ENCODE results near the gene BEND6. TPM values are rescaled to one million over a fixed set of nuclear protein-coding genes. Genes with fewer than 3 reads are reported as not detected.

BEND6 gene
- total and polyA plus RNA-seq, 2 of the 13 experiments (the other 11 are each of a cell fraction or from before 2014, with no cell fraction given), result 0.20 to 0.21 TPM

DNA sequence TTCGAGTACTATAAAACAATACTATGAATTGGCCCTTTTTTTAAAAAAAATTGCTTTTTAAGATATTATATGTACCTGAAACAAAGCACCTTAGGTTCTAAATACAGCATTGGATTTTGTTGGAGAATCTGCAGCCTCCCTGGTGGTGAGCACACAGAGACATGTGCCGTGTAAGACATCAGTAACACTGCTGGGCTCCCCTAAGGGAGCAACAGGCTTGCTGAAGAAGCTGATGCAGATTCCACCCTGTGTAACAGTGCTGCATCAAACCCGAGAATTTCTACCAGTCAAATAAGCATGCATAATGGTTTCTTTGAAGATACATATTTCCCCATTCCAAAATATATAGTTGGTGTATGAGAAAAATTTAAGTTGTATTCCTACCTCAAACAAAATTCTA, 108.9 kb downstream of the BEND6 start:
- FAIRE-seq (no peak), ATAC-seq (no peak; the same call in 2 of the 3 replicates), DNase-seq (ENCODE audit: low spot score) (no peak)
- no peak overlapping the region for H2AFZ ChIP-seq (ENCODE audit: low read length)
- ChIA-PET CTCF (ENCODE audit: low intra/inter-chr PET ratio, low total read pairs) (no interaction called here), POLR2A (no interaction called here)
- in situ Hi-C loops (cut with HindIII; ENCODE audit: extremely low pct_ligation_motif_present, low pct_unique_long_range_greater_than_20kb) (no loop called here), intact Hi-C loops (cut with micrococcal nuclease; ENCODE audit: unreplicated experiment) (no loop called here)
- WGBS (ENCODE audit: low lambda C conversion rate), result 90% methylated on average over 3 of the region's 3 CpGs
- BruUV-seq (replicated peaks), result no TSS peak
- no peak overlapping the region for H3K27ac ChIP-seq (ENCODE audit: extremely low read length, insufficient read depth, low read length)
- H3K9me3 ChIP-seq (ENCODE audit: low read length), result no peaks in the 10 kb centered on the region
- H3K4me1 ChIP-seq (ENCODE audit: insufficient read depth, low read length), result no peaks in the 10 kb centered on the region
- H3K79me2 ChIP-seq (ENCODE audit: insufficient read depth, low read length), result no peaks in the 10 kb centered on the region
- no peak overlapping the region for H3K4me3 ChIP-seq (replicated peaks in 1 of 3; ENCODE audit: insufficient read depth in 1 of 3, low read depth in 2 of 3, low read length in 3 of 3)
- H3K27me3 ChIP-seq (ENCODE audit: control insufficient read depth in 1 of 2, insufficient read depth in 2 of 2, low read length in 2 of 2), result no peaks in the 10 kb centered on the region
- H3K4me2 ChIP-seq (ENCODE audit: low read depth, low read length), result no peak overlapping the region
- peaks cover 5 to 15% of the 10 kb centered on the region in 2 experiments; a peak in 4 of 5 replicates for H3K36me3 ChIP-seq (replicated peaks in 1 of 2; ENCODE audit: control insufficient read depth in 1 of 2, insufficient read depth in 2 of 2, low read length in 2 of 2)
- TF ChIP-seq KLF12 (CRISPR knock-in tag; IDR thresholded peaks at IDR 0.05; ENCODE audit: borderline replicate concordance) (no peak), ZBTB7B (CRISPR knock-in tag; IDR thresholded peaks at IDR 0.05) (no peak), MAFF (IDR thresholded peaks at IDR 0.05; ENCODE audit: low read depth, low read length) (no peak), MEF2D (CRISPR knock-in tag; IDR thresholded peaks at IDR 0.05) (no peak), PHB2 (IDR thresholded peaks at IDR 0.05; ENCODE audit: partially characterized antibody) (no peak), ZNF660 (CRISPR knock-in tag; IDR thresholded peaks at IDR 0.05; ENCODE audit: borderline replicate concordance, low read depth) (no peak), ATAD3A (CRISPR knock-in tag; IDR thresholded peaks at IDR 0.05) (no peak), ZNF230 (CRISPR knock-in tag; IDR thresholded peaks at IDR 0.05) (no peak), CHD4 (IDR thresholded peaks at IDR 0.05; ENCODE audit: borderline replicate concordance, low read length) (no peak), NFATC3 (CRISPR knock-in tag; IDR thresholded peaks at IDR 0.05) (no peak), ZNF33A (CRISPR knock-in tag; IDR thresholded peaks at IDR 0.05; ENCODE audit: borderline replicate concordance) (no peak), TAF1 (CRISPR knock-in tag; IDR thresholded peaks at IDR 0.05) (no peak), ZNF225 (CRISPR knock-in tag; IDR thresholded peaks at IDR 0.05) (no peak)
- TF ChIP-seq, protein P1, sequence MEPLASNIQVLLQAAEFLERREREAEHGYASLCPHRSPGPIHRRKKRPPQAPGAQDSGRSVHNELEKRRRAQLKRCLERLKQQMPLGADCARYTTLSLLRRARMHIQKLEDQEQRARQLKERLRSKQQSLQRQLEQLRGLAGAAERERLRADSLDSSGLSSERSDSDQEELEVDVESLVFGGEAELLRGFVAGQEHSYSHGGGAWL (CRISPR knock-in tag; IDR thresholded peaks at IDR 0.05), result no peak
- TF ChIP-seq, protein P2, sequence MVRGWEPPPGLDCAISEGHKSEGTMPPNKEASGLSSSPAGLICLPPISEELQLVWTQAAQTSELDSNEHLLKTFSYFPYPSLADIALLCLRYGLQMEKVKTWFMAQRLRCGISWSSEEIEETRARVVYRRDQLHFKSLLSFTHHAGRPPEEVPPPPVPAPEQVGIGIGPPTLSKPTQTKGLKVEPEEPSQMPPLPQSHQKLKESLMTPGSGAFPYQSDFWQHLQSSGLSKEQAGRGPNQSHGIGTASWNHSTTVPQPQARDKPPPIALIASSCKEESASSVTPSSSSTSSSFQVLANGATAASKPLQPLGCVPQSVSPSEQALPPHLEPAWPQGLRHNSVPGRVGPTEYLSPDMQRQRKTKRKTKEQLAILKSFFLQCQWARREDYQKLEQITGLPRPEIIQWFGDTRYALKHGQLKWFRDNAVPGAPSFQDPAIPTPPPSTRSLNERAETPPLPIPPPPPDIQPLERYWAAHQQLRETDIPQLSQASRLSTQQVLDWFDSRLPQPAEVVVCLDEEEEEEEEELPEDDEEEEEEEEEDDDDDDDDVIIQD (CRISPR knock-in tag; IDR thresholded peaks at IDR 0.05; ENCODE audit: low read depth), result no peak
- TF ChIP-seq, protein P3, sequence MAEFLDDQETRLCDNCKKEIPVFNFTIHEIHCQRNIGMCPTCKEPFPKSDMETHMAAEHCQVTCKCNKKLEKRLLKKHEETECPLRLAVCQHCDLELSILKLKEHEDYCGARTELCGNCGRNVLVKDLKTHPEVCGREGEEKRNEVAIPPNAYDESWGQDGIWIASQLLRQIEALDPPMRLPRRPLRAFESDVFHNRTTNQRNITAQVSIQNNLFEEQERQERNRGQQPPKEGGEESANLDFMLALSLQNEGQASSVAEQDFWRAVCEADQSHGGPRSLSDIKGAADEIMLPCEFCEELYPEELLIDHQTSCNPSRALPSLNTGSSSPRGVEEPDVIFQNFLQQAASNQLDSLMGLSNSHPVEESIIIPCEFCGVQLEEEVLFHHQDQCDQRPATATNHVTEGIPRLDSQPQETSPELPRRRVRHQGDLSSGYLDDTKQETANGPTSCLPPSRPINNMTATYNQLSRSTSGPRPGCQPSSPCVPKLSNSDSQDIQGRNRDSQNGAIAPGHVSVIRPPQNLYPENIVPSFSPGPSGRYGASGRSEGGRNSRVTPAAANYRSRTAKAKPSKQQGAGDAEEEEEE (CRISPR knock-in tag; IDR thresholded peaks at IDR 0.05; ENCODE audit: borderline replicate concordance), result no peak
- no peaks in the 10 kb centered on the region for H4K20me1 ChIP-seq (ENCODE audit: insufficient read depth, low read length)
- H3K9ac ChIP-seq (ENCODE audit: insufficient read depth, low read depth, low read length), result no peak overlapping the region
